IMR-90 (cell line): ENCODE results near the gene MEN1. TPM values are rescaled to one million over a fixed set of nuclear protein-coding genes. Genes with fewer than 3 reads are reported as not detected.
A peak's percentile ranks its signal among the peaks of the same experiment; 100 is the strongest.

Source experiments
- ATAC-seq: fragments of 200-7000 bp; cut with Tn5 transposase; 2 replicates; pipeline ENCODE4 v1.9.1; 2020; ENCODE audit warnings: low read depth, mild to moderate bottlenecking, moderate library complexity
- BruUV-seq: library from RNA; stranded (reverse); fragments of 400-500 nt; replicated peaks from 2 replicates; lab custom pipeline; 2021; lab: Mats Ljungman, UMichigan
- CTCF ChIA-PET: fragments of 300-600 bp; formaldehyde crosslinking; extraction: SDS; loops from one replicate; lab custom pipeline; 2021; ENCODE audit warnings: antibody characterized with exemption; lab: Yijun Ruan, JAX
- POLR2A ChIA-PET: fragments of 300-600 bp; sonication (Branson Sonifier 250); formaldehyde crosslinking; loops from one replicate; lab custom pipeline; 2022; ENCODE audit warnings: antibody characterized with exemption; ENCODE audit not compliant: unreplicated experiment; lab: Charles Lee
- DNase-seq: peaks from one replicate; pipeline ENCODE4 v3.0.0; 2013
- H2AFZ ChIP-seq: replicated peaks from 2 replicates; pipeline ENCODE3; 2013; ENCODE audit warnings: low read length, mild to moderate bottlenecking; ENCODE audit not compliant: poor library complexity
- H2AK5ac ChIP-seq: 2 replicates; pipeline ENCODE4 v1.6.1; 2013; ENCODE audit warnings: low read depth, low read length, inconsistent platforms
- H2AK9ac ChIP-seq: replicated peaks from 2 replicates; pipeline ENCODE3; 2013; ENCODE audit warnings: mild to moderate bottlenecking, low read depth, low read length, moderate library complexity; ENCODE audit not compliant: poor library complexity
- H2BK120ac ChIP-seq: 2 replicates; pipeline ENCODE4 v1.6.1; 2013; ENCODE audit warnings: low read depth, low read length, inconsistent platforms
- H2BK15ac ChIP-seq: 3 replicates; pipeline ENCODE4 v1.6.1; 2013; ENCODE audit warnings: low read depth, low read length, inconsistent platforms
- H2BK20ac ChIP-seq: 2 replicates; pipeline ENCODE4 v1.6.1; 2013; ENCODE audit warnings: low read depth, mild to moderate bottlenecking, inconsistent platforms, low read length, moderate library complexity
- H2BK5ac ChIP-seq: 2 replicates; pipeline ENCODE4 v1.6.1; 2013; ENCODE audit warnings: mild to moderate bottlenecking, low read depth, low read length, inconsistent platforms; ENCODE audit not compliant: poor library complexity, severe bottlenecking
- H3K14ac ChIP-seq: replicated peaks from 2 replicates; pipeline ENCODE4 v1.6.1; 2013; ENCODE audit warnings: low read depth, low read length, inconsistent platforms
- H3K18ac ChIP-seq: 2 replicates; pipeline ENCODE4 v1.6.1; 2013; ENCODE audit warnings: low read depth, low read length, control low read depth
- H3K23ac ChIP-seq: 2 replicates; pipeline ENCODE4 v1.6.1; 2013; ENCODE audit warnings: low read depth, low read length, inconsistent platforms
- H3K27ac ChIP-seq: 2 replicates; pipeline ENCODE4 v1.5.1; 2013; ENCODE audit warnings: mild to moderate bottlenecking, control low read depth, low read length; ENCODE audit not compliant: insufficient read depth
- H3K27me3 ChIP-seq: 2 replicates; pipeline ENCODE4 v1.6.1; 2013; ENCODE audit warnings: low read length; ENCODE audit not compliant: control insufficient read depth, insufficient read depth
- H3K36me3 ChIP-seq: 2 replicates; pipeline ENCODE4 v1.6.1; 2013; ENCODE audit warnings: low read length, mixed read lengths; ENCODE audit not compliant: control insufficient read depth, insufficient read depth
- H3K4ac ChIP-seq: 2 replicates; pipeline ENCODE4 v1.6.1; 2013; ENCODE audit warnings: low read depth, low read length, inconsistent platforms
- H3K4me1 ChIP-seq: 2 replicates; pipeline ENCODE4 v1.6.1; 2013; ENCODE audit warnings: low read length, mixed read lengths; ENCODE audit not compliant: control insufficient read depth, insufficient read depth
- H3K4me2 ChIP-seq: 2 replicates; pipeline ENCODE4 v1.6.1; 2013; ENCODE audit warnings: low read depth, mild to moderate bottlenecking, control low read depth, low read length, moderate library complexity
- H3K4me3 ChIP-seq: 2 replicates; pipeline ENCODE4 v1.5.1; 2013; ENCODE audit warnings: low read depth, mild to moderate bottlenecking, control low read depth, low read length, moderate library complexity; ENCODE audit not compliant: insufficient read depth
- H3K56ac ChIP-seq: 2 replicates; pipeline ENCODE4 v1.6.1; 2013; ENCODE audit warnings: low read length, inconsistent platforms; ENCODE audit not compliant: insufficient read depth; ENCODE audit errors: extremely low read depth
- H3K79me1 ChIP-seq, 2 experiments: 2 replicates each; pipeline ENCODE4 v1.6.1; 2013; ENCODE audit warnings: low read length in 2 of 2, inconsistent platforms in 1 of 2, low read depth in 1 of 2
- H3K9ac ChIP-seq: 2 replicates; pipeline ENCODE4 v1.6.1; 2013; ENCODE audit warnings: low read depth, low read length, control low read depth
- H3K9me1 ChIP-seq: 2 replicates; pipeline ENCODE4 v1.6.1; 2013; ENCODE audit warnings: low read length, inconsistent platforms; ENCODE audit not compliant: insufficient read depth
- H3K9me3 ChIP-seq: 2 replicates; pipeline ENCODE4 v1.6.1; 2013; ENCODE audit warnings: low read length; ENCODE audit not compliant: control insufficient read depth, insufficient read depth
- H4K20me1 ChIP-seq: 2 replicates; pipeline ENCODE4 v1.6.1; 2013; ENCODE audit warnings: low read length, inconsistent platforms; ENCODE audit not compliant: insufficient read depth
- H4K5ac ChIP-seq: 2 replicates; pipeline ENCODE4 v1.6.1; 2013; ENCODE audit warnings: mild to moderate bottlenecking, low read depth, low read length, control low read depth
- H4K8ac ChIP-seq, 2 experiments: 2 replicates each; pipeline ENCODE4 v1.6.1; 2013; ENCODE audit warnings: low read depth in 2 of 2, low read length in 2 of 2, control low read depth in 1 of 2, inconsistent platforms in 1 of 2
- H4K91ac ChIP-seq: 2 replicates; pipeline ENCODE4 v1.6.1; 2013; ENCODE audit warnings: low read depth, low read length, inconsistent platforms; ENCODE audit not compliant: insufficient read depth
- BHLHE40 ChIP-seq: fragments of 150-350 bp; IDR thresholded peaks from 2 replicates; pipeline ENCODE4 v1.6.1; 2016; ENCODE audit warnings: mild to moderate bottlenecking, low read depth, low read length
- CEBPB ChIP-seq: IDR thresholded peaks from 2 replicates; pipeline ENCODE4 v1.6.1; 2012; ENCODE audit warnings: low read depth, low read length, improper control_type of control experiment
- CHD1 ChIP-seq: IDR thresholded peaks from 2 replicates; pipeline ENCODE4 v1.6.1; 2012; ENCODE audit warnings: low read depth, low read length, improper control_type of control experiment
- CTCF ChIP-seq: conservative IDR thresholded peaks from 2 replicates; pipeline ENCODE4 v1.5.1; 2012; ENCODE audit warnings: mild to moderate bottlenecking, low read depth, low read length, improper control_type of control experiment
- ELK1 ChIP-seq: fragments of 150-350 bp; IDR thresholded peaks from 2 replicates; pipeline ENCODE4 v1.6.1; 2016; ENCODE audit warnings: low read depth, mild to moderate bottlenecking, low read length, moderate library complexity, borderline replicate concordance
- FOS ChIP-seq: fragments of 150-350 bp; IDR thresholded peaks from 2 replicates; pipeline ENCODE4 v1.6.1; 2016; ENCODE audit warnings: low read depth, low read length
- MAFK ChIP-seq: IDR thresholded peaks from 2 replicates; pipeline ENCODE4 v1.6.1; 2012; ENCODE audit warnings: low read depth, low read length, improper control_type of control experiment
- MAZ ChIP-seq: IDR thresholded peaks from 2 replicates; pipeline ENCODE4 v1.6.1; 2012; ENCODE audit warnings: low read depth, mild to moderate bottlenecking, low read length, improper control_type of control experiment, moderate library complexity, borderline replicate concordance
- MXI1 ChIP-seq: IDR thresholded peaks from 2 replicates; pipeline ENCODE4 v1.6.1; 2012; ENCODE audit warnings: low read depth, mild to moderate bottlenecking, low read length, moderate library complexity, borderline replicate concordance
- NFE2L2 ChIP-seq: fragments of 150-350 bp; IDR thresholded peaks from 2 replicates; pipeline ENCODE4 v1.6.1; 2016; ENCODE audit warnings: low read depth, mild to moderate bottlenecking, low read length
- POLR2A ChIP-seq: IDR thresholded peaks from 2 replicates; pipeline ENCODE4 v1.6.1; 2012; ENCODE audit warnings: mild to moderate bottlenecking, low read depth, low read length
- RAD21 ChIP-seq: IDR thresholded peaks from 2 replicates; pipeline ENCODE4 v1.6.1; 2012; ENCODE audit warnings: low read length, improper control_type of control experiment
- RCOR1 ChIP-seq: IDR thresholded peaks from 2 replicates; pipeline ENCODE4 v1.6.1; 2012; ENCODE audit warnings: mild to moderate bottlenecking, low read length, improper control_type of control experiment; ENCODE audit not compliant: insufficient replicate concordance
- RFX5 ChIP-seq: IDR thresholded peaks from 2 replicates; pipeline ENCODE4 v1.8.0; 2012; ENCODE audit warnings: low read depth, mild to moderate bottlenecking, low read length, moderate library complexity
- SMC3 ChIP-seq: fragments of 150-350 bp; IDR thresholded peaks from 2 replicates; pipeline ENCODE4 v1.6.1; 2016; ENCODE audit warnings: low read depth, mild to moderate bottlenecking, antibody characterized with exemption, low read length, moderate library complexity
- USF2 ChIP-seq: fragments of 150-350 bp; IDR thresholded peaks from 2 replicates; pipeline ENCODE4 v1.6.1; 2017; ENCODE audit warnings: mild to moderate bottlenecking, antibody characterized with exemption, low read length, low read depth
- WGBS, 2 experiments: methylation state at CpG; one replicate each; pipeline versions ENCODE4 v1.1.5 to v1.1.7; 2013; ENCODE audit warnings: missing lambda C conversion rate in 2 of 2; ENCODE audit not compliant: insufficient read length in 1 of 2; ENCODE audit errors: extremely low coverage in 2 of 2; 5-methylcytosine and 5-hydroxymethylcytosine counted together
- dilution Hi-C: fragments of 300-500 bp; cut with HindIII; formaldehyde crosslinking; loops from one replicate; pipeline ENCODE4 v1.14.3; 2018; ENCODE audit warnings: low sequenced_read_pairs; ENCODE audit not compliant: unreplicated experiment
- in situ Hi-C: fragments of 300-500 bp; cut with MboI; formaldehyde crosslinking; loops from 3 replicates; pipeline ENCODE4 v1.14.3; 2019; ENCODE audit warnings: low sequenced_read_pairs, inconsistent platforms, mixed read lengths
- intact Hi-C: fragments of 100-400 bp; cut with micrococcal nuclease; formaldehyde crosslinking; loops from 2 replicates; pipeline ENCODE4 v1.10.0; 2022
- polyA plus RNA-seq, 3 experiments: library from polyadenylated mRNA; depleted of rRNA; stranded (reverse); fragments of >200 nt; gene quantifications; 2 replicates each; pipeline ENCODE4 v1.2.3, GENCODE V29; 2012; ENCODE audit warnings: low replicate concordance in 1 of 3
- total RNA-seq: library from RNA; depleted of rRNA; stranded (reverse); fragments of >200 nt; gene quantifications from 2 replicates; pipeline ENCODE4 v1.2.3, GENCODE V29; 2012

The MEN1 gene
- total and polyA plus RNA-seq, 2 of the 4 experiments (the other 2 are of a cell fraction): 8.8 to 35.7 TPM

GRCh38 chr11:64796047-64796756 lies 14.1 kb downstream of the MEN1 start:
- Histone ChIP-seq H3K4me2 (no peak overlapping the region), H2AK9ac (peak overlapping the region; percentile 42), H3K4me1 (no peaks in the 10 kb centered on the region), H2AK5ac (no peak overlapping the region), H3K4me3 (no peak overlapping the region), H3K27me3 (no peaks in the 10 kb centered on the region), H2AFZ (no peak overlapping the region), H4K20me1 (no peaks in the 10 kb centered on the region), H3K4ac (no peak overlapping the region), H3K9ac (no peak overlapping the region), H3K14ac (no peak overlapping the region), H4K91ac (no peak overlapping the region), H2BK15ac (no peak overlapping the region), H2BK120ac (no peak overlapping the region), H3K9me1 (peaks cover under 1% of the 10 kb centered on the region; the same call in 1 of the 2 replicates), H4K8ac (no peak overlapping the region), H3K9me3 (no peaks in the 10 kb centered on the region), H2BK20ac (no peak overlapping the region), H3K23ac (no peak overlapping the region), H3K18ac (no peak overlapping the region), H3K79me1 (no peaks in the 10 kb centered on the region), H2BK5ac (no peak overlapping the region), H4K5ac (no peak overlapping the region), H3K36me3 (peaks cover 24% of the 10 kb centered on the region), H3K27ac (no peak overlapping the region), H3K56ac (no peak overlapping the region)
- dilution Hi-C loops: no loop called here
- in situ Hi-C loops: no loop called here
- ChIA-PET CTCF (no interaction called here), POLR2A (no interaction called here)
- DNase-seq (no peak), ATAC-seq (no peak)
- no peak for TF ChIP-seq CHD1
- TF ChIP-seq BHLHE40: no peak
- no peak for TF ChIP-seq MAFK
- no peak for TF ChIP-seq USF2
- no peak for TF ChIP-seq MAZ
- no peak for TF ChIP-seq RCOR1
- TF ChIP-seq MXI1: no peak
- TF ChIP-seq ELK1: no peak
- TF ChIP-seq RAD21: no peak
- no peak for TF ChIP-seq CEBPB
- TF ChIP-seq CTCF: no peak
- no peak for TF ChIP-seq RFX5
- no peak for TF ChIP-seq SMC3
- no peak for TF ChIP-seq FOS
- TF ChIP-seq POLR2A: no peak
- no peak for TF ChIP-seq NFE2L2
- BruUV-seq: no TSS peak
- WGBS, 2 experiments: 90% methylated on average over 6 of the region's 19 CpGs; no CpG with 5 or more reads in 1 of the 2 experiments
- intact Hi-C loops: no loop called here
